Activated CD4-positive, alpha-beta T cell treated with anti-CD3 and anti-CD28 coated beads, Interleukin-2, amount 50 U/mL, for 16 hours (primary cell): ENCODE data around the gene SH3BP4.
"Not testable (repeated sequence)": the region's sequence is repeated elsewhere in the genome, so short reads cannot be mapped to it uniquely, and the experiment has no call there.

ENCODE experiments used
- DNase-seq: peaks from one replicate; pipeline ENCODE4 v3.0.0-alpha.2; 2020

SH3BP4 gene

DNA sequence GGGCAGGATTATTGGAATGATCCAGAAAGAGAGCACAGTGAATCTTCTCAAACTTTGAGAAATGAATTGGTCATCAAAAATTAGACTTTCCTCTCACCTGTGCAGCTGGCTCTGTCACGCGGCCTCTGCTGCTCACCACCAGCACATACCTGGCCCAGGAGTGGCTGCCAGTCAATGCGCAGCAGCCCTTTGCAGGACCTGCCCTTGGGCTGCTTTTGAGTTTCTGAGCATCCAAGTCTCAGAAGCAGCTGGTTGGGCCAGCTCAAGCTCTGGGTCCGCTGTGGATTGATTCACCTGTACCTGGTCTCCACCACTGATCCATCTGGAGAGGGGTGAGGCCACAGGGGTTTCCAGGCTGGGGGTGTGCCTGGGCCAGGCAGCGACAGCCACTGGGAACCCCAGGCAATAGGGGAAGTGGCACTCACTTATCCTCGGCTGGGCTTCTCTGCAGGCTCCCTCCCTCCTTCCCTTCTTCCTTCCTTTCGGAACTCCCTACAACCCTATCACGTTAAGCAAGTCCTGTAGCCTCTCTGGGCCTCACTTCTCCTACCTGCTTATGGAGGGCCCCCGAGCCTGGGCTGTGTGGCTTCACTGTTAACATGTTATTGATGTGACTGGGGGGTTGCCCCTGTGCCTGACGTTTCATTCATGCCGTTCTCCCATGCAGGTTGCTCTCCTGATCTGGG, 48.1 kb downstream of the SH3BP4 start:
- DNase-seq: no peak

- no peak for DNase-seq
Measured at GRCh38 chr2:235000426-235001236, 48.8 kb downstream of the SH3BP4 start.

- DNase-seq: no peak
Measured at GRCh38 chr2:235001237-235002133, 49.7 kb downstream of the SH3BP4 start.

- DNase-seq: no peak
Measured at GRCh38 chr2:235002198-235003095, 50.6 kb downstream of the SH3BP4 start.

GRCh38 chr2:235003096-235003775, 51.4 kb downstream of the SH3BP4 start:
- no peak for DNase-seq

- DNase-seq: no peak
Measured at GRCh38 chr2:235004329-235004903, 52.6 kb downstream of the SH3BP4 start.

GRCh38 chr2:235005023-235005422, 53.2 kb downstream of the SH3BP4 start:
- DNase-seq: no peak

DNA sequence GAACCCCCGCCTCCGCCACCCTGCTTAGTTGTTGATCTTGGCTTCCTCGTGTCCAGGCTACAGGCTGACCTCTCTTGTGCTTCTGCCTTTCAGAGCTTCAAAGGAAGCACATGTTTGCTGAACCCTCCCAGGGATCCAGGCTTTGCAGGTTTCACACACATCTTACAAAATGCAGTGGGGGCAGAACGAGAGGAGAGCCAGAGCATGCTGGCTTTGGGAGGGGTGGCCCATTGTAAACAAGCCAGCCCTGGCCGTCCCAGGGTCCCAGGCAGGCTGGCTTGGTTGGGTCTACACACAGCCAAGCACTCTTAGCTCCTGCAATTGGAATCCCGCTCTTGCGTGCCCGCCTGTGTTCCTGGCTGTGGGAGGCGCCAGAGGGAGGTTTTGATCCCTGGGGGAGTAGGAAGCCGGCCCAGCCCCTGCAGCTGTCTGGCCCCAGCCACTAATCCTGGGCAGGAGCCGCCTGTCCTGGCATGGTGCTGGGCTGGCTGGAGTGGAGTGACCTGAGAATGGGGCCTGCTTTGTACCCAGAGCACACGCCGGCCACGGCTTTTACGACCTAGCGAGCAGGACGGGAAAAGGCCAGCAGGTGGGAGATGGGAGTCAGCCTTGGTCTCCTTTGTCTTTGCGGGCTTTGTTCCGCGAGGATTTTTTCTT, 53.9 kb downstream of the SH3BP4 start:
- no peak for DNase-seq

GRCh38 chr2:235006461-235006860, 54.6 kb downstream of the SH3BP4 start:
- no peak for DNase-seq

- no peak for DNase-seq
Measured at GRCh38 chr2:235006986-235007385, 55.2 kb downstream of the SH3BP4 start.

DNA sequence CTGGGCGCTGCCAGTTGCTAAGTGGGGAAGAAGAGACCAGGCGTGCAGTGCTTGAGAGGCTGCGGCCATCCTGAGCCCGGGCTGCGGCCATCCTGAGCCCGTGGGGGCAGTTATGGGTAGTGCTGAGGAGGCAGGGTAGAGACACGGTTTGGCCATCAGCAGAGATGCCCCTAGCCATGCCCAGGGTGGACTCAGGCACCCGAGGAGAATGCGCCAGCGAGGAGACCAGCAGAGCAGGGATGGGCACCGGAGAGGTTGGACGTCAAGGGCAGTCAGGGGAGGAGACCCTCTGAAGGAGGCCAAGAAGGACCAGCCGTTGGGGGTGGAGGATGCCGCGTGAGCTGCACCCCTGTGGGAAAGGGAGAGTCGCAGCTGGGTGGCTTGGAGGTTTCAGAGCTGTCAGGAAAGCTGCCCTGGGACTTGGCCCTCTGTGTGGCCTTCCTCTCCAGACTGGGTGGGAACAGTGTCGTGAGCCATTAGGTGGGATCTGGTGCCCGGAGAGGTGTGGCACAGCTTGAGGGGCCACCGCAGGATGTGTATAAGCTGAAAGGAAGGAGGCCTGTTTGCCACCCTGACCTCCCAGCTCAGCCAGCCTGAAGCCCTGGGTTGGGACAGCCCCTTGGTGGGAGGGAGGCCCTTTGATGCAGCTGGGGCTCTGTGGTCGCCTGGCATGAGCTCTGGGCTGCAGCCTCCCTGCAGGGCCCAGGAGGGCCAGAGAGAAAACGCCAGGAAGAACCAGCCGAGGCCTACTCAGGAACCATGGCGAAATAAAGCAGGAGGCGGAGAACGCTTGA, 56.0 kb downstream of the SH3BP4 start:
- DNase-seq: no peak

- DNase-seq: no peak
Measured at GRCh38 chr2:235008584-235009044, 56.8 kb downstream of the SH3BP4 start.

- no peak for DNase-seq
Measured at GRCh38 chr2:235009081-235009480, 57.3 kb downstream of the SH3BP4 start.

DNA sequence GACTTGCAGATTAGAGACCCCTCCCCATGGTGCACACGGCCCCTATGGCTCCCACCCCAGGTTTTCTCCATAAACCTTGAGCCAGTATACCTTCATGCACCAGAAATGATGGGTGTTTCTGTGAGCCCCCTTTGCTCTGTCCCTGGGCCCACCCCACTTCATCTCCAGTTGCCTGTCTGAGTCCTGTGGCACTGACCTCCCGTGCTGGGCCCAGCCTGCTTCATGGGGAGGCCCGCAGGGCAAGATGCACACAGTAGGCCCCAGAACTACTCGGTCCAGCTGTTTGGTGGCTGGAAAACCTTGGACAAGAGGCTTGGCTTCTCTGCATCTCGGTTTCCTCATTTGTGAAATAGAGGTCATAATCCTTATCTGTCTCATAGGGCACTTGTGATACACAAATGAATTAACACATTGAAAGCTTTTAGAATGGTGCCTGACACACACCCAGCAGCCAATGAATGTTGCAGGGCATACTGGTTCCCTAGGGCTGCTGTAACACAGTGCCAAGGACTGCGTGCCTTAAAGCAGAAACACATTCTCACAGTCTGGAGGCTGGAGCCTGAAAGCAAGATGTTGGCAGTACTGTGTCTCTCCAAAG, 58.4 kb downstream of the SH3BP4 start:
- DNase-seq: no peak

- DNase-seq: no peak
Measured at GRCh38 chr2:235011607-235011928, 59.8 kb downstream of the SH3BP4 start.

- DNase-seq: no peak
Measured at GRCh38 chr2:235011929-235012631, 60.3 kb downstream of the SH3BP4 start.

GRCh38 chr2:235017441-235017840, 65.6 kb downstream of the SH3BP4 start:
- DNase-seq: no peak

GRCh38 chr2:235018838-235019237, 67.0 kb downstream of the SH3BP4 start:
- DNase-seq: no peak

DNA sequence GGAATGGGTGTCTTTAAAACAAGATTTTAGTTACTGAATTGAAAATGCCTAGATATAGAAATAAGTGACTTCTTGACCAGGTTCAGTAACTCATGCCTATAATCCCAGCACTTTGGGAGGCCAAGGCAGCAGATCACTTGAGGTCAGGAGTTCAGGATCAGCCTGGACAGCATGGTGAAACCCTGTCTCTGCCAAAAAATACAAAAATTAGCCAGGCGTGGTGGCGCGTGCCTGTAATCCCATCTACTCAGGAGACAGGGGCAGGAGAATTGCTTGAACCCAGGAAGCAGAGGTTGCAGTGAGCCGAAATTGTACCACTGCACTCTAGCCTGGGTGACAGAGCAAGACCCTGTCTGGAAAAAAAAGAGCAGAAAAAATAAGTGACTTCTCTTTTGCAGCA, 68.3 kb downstream of the SH3BP4 start:
- DNase-seq: not testable (repeated sequence)
